GM18870 (cell line): Measurements from ENCODE around the gene FXYD1.
"Not testable (repeated sequence)": the region's sequence is repeated elsewhere in the genome, so short reads cannot be mapped to it uniquely, and the experiment has no call there.

Experiments used
- ATAC-seq: cut with Tn5 transposase; IDR thresholded peaks from one replicate; pipeline ENCODE4 v1.9.1; 2021; ENCODE audit warnings: moderate library complexity; ENCODE audit not compliant: unreplicated experiment

Gene FXYD1

DNA sequence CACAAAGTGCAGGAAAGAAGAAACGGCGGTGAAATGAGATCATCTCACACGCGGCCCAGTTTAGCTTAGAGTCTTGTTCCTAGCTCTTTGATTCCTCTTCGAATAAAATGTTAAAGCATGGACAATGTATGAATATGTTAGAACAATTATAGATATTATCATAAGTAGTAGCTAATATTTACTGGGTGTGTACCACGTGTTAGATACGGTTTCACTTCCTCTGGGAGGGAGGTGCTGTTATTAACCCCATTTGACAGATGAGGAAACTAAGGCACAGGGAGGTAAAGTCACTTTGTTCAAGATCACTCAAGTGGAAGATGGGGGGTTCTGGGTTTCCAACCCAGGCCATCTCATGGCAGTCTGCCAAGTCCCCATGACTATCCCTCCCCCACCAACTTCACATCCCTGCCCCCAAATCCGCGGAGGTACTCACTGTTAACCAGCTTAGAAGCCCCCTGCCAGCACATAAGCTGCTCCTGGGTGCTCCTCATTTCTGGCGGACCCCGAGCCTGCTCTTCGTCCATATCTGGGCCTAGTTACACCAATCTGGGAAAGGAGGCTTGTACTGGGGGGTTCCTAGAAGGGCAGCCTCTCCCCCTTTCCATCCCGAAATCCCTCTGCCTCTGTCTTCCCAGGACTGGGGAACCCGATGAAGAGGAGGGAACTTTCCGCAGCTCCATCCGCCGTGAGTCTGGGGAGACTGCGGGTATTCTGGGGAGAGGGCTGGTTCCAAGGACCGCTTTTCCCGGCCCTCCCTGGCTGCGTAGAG lies 3.4 kb downstream of the FXYD1 start:
- ATAC-seq = no peak

DNA sequence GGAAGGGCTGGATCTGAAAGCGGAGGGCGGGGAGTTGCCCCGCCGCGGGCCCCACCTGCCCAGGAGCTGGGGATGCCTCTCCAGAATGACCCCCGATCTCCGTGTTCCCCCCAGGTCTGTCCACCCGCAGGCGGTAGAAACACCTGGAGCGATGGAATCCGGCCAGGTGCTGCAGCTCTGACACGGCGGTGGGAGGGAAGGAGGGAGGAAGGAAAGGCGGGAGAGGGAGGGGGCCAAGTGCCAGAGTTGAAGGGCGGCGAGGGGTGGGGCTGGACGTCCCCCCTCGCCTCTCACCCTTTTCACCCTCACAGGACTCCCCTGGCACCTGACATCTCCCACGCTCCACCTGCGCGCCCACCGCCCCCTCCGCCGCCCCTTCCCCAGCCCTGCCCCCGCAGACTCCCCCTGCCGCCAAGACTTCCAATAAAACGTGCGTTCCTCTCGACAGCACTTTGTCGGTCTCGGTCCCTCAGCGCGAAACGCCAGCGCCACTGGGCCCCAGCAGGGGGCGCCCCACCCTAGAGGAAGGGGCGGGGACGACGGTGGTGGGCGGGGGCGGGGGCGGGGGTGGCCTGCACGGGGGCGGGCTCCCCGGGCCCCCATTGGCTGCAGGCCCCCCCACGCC lies 4.1 kb downstream of the FXYD1 start:
- ATAC-seq = no peak

DNA sequence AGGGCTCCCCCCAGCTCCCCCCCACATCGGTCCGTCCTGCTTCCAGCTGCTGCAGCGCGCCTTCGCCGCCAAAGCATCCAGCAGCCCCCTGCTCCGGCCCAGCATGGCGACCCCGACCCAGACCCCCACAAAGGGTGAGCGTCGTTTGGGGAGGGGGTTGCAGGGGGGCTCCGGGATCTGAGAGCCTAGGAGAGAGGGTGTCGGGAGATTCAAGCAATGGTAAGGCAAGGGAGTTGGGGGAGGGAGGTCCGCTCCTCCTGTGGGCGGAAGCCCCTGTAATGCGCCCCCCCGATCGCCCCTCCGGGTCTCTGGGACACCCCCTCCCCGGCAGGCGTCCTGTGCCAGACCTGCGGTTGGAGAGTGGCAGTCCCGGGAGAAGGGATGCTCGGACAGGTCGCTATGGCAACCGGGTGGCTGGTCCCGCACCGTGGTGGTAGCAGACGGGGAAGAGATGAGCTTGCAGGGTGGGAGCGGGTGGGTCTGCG lies 4.6 kb downstream of the FXYD1 start, which contains the start of gene FXYD7:
Gene FXYD7 (plus strand): TSS at position 25 of the 485 bp plus-strand sequence. CDS start 79 bp downstream, at position 104.
- no peak for ATAC-seq

DNA sequence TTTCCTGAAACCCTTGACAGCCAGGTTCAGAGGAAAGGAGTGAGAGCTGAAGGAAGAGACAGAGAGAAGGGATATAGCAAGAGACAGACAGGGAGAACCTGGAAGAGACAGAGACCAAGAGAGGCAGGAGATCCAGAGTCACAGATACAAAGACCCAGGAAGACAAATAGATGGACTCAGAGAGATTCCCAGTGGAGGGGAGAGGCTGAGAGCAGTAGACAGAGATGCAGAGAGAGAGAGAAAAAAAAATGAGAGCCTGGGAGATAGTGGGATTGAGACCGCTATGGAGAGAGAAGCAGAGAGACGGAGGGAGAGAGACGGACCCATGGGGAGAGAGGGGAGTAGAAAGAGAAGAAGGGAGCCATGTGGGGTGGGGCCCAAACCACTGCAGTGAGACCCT lies 5.2 kb downstream of the FXYD1 start:
- ATAC-seq = no peak

DNA sequence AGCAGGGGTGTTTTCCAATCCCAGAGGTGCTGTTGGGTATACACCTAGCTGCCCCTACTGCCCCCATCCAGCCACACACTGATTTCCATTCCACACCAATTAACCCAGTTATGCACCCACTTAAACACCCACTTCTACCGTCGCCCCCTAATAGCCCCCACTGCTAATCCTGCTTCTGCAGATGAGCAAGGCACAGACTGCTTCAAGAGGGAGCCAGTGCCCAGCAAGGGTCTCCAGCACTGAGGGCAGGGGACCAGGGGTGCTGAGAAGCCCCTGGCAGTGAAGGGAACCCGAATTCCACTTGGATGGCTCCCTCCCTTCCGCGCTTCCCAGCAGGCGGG lies 5.6 kb downstream of the FXYD1 start:
- no peak for ATAC-seq

DNA sequence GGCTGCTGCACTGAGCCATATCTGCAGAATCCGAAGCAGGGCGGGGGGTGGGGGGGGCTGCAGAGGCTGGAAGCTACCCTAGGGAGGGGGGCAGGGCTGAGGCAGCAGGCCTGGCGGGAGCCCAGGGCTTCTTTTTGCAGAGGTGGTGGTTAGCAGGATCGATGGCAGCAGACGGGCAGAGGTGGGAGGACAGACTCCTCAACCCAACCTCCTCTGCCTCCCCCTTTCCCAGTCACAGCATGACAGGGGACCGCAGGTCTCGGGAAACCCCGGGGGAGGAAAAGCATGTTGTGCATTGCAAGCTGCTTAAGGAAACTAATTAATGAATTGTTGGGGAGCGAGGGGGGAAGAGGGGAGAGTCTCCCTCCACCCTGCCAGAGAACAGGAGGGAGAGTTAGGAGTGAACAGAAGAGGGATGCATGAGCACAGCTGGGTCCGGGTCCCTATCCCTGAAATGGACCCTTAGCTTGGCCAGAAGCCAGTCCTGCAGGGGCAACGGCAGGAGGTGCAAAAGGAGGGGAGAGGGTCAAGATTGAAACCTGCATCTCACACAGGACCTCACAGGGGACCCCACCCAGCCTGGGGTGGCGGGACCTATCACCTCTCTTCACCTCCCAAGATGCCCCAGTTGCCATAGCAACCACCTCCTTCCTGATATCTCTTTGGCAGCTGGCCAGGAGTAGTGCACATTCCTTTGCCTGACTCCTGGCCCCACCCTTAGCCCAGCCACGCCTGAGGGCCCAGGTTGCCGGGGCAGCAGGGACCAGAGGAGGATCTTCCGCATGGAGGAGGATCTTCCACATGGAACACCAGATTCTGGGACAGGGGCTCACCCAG lies 6.2 kb downstream of the FXYD1 start:
- no peak for ATAC-seq

DNA sequence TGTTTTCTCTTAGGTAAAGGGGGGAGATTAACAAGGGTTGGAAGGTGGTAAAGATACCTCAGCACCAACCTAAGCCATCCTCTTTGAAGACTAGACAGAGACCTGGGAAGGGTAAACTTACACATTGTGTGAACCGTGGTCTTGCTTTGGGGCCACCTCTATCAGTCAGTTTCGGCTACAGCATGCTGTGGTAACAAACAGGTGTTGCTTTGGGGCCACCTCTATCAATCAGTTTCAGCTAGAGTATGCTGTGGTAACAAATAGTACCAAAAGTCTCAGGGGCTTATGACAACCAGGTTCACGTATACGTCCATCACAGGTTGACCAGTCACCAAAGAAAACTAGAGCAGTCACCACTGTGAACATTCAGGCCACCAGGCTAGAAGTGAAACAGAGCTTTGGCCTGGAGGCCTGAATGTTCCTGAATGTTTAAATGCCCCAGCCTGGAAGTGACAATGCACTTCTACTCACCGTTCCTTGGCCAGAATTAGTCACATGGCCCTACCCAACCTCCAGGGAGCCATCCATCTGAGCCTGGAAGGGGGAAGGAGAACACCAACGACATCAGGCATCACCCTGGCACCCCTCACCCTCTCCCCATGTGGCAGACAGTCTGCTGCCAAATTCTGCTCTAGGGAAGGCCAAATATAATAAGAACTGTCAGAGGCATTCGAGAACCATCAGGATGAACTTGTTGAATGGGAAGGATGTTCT lies 8.3 kb downstream of the FXYD1 start:
- ATAC-seq = no peak

DNA sequence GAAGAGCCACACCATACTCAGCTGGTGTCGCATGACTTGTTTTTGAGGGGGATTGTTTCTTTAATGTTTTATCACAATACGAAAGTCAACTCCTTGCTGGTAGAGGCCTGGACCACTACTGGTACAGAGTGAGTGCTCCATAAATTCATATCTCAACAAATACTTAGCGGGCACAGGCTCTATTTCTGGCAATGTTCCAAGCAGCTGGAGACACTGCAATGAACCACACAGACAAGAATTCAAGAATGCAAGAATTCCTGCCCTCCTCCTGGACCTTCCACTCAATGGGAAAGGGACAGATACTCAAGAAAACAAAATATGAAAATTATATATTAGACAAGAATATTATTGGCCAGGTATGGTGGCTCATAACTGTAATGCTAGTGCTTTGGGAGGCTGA lies 10.8 kb downstream of the FXYD1 start:
- no peak for ATAC-seq

DNA sequence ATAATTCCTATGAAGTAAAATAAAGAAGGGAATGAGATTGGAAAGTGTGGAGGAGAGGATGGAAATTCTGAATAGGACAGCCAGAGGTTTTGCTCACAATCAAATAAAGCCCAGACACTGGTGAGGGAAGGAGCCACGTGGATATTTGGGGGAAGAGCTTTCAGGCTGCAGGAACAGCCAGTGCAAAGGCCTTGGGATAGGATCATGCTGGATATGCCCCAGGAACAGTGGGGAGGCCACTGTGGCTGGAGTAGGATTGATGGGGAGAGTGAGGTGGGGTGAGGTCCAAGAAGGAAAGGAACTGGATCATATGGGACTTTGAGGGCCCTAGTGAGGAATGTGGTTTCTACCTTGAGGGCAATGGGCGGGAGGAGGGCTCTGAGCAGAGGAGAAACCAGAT lies 11.8 kb downstream of the FXYD1 start:
- ATAC-seq = no peak

DNA sequence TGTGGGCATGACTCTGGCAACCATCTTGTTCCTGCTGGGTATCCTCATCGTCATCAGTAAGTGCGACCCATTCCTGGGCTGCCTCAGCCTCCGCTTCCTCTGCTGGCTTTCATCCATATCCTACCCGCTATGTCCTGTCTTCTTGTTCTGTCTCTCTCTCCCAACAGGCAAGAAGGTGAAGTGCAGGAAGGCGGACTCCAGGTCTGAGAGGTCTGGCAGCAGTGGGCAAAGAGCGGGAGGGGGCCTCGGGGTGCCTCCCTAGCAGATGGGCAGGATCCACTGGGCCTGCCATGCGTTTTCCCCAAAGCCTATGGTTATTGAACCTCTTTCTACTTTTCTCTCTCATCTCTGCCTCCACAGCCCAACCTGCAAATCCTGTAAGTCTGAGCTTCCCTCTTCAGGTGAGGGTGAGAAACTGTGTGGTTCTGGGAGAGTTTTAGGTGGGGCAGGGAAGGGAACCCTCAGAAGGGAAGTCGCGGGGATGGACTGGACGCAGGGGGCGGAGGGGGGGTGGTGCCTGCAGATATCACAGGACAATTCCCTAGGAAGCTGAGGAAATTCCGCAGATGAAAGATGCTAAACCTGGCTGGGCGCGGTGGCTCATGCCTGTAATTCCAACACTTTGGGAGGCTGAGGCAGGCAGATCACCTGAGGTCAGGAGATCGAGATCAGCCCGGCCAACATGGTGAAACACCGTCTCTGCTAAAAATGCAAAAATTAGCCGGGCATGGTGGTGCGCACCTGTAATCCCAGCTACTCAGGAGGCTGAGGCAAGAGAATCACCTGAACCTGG lies 12.8 kb downstream of the FXYD1 start:
- ATAC-seq = no peak

DNA sequence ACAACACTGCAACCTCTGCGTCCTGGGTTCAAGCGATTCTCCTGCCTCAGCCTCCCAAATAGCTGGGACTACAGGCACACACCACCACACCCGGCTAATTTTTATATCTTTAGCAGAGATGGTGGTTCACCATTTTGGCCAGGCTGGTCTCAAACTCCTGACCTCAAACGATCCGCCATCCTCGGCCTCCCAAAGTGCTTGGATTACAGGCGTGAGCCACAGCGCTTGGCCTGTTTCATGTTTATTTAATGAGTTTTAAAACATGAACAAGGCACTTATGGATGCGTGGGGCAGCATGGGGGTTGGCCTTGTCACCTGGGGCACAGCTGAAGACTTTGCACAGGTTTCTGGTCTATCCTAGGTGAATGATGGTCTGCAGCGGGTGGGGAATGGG lies 14.5 kb downstream of the FXYD1 start:
- not testable (repeated sequence) for ATAC-seq

DNA sequence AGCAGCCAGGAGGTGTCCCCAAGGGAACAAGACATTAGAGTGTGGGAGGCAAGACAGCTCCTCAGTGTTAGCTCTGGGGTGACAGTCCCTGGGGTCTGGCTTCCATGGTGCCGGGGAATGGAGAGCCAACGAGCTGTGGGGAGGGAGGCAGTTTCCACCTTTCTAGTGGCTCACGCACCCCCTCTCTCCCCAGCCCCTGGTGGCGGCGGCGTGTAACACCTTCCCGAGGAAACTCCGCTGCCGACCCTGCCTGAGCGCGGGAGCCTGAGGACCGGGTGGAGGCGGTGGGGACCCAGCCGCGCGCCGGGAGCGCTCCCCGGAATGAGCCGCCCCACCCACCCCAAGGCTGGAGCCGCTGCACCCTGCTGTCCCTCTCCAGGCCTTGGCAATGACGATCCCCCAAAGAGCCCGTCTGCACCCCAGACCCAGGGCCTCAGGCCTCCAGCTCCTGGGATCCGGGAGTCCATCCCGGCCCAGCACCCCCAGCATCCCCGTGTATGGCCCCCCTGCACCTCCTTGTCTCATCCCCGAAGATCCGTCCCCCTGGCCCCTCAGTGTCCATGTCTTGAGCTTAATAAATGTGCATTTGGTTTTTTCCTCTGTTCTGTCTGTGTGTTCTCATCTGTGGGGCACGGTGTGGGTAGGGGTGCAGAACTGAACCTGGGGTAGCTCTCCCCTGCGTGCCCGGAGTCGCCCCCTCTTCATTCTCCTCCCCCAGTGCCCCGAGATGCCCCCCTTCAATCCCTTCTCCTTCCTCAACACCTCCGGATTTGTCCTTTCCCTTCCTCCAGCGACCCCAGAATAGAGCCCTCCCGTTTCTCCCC lies 15.3 kb downstream of the FXYD1 start:
- ATAC-seq = no peak

DNA sequence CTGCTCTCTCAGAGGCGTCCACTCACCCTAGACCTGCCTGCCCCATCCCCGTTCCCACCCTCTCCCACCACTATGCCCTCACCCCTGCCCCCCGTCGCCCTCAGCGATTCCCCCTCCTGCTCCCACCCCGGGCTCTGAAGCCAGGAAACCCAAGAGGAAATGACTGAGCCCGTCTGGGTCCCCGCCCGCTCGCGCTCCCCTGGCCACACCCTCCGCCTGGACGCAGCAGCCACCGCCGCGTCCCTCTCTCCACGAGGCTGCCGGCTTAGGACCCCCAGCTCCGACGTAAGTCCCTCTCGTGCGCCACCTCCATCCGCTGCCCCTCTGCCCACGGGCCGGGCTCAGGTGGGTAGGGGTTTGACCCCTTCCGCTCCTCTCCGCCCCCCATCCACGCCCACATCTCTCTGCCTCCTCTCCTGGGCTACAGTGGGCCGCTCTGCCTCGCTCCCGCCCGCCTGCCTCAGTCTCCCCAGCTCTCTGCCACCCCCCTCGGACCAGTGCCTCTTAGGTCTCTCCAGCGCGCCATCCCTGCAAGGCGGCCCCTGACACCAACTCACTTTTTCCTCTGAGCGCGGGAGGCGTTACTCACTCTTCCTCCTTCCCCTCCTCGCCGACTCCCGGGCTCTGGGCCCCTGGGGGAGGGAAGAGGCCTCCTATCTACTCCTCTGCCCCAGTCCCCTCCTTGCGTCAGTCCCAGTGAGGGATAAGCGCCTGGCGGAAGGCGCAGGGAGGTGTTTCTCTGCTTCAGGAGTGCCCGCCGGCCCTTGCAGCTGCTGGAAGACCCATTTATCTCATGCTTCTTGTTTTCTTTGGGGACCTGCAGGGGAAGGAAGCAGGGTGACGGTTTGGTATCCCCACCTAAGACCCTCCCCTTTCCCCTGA lies 16.1 kb downstream of the FXYD1 start, which contains the start of gene FXYD5:
Gene FXYD5 (plus strand): TSS at position 211 of the 882 bp plus-strand sequence. CDS start 816 bp downstream, outside the sequence.
- no peak for ATAC-seq

DNA sequence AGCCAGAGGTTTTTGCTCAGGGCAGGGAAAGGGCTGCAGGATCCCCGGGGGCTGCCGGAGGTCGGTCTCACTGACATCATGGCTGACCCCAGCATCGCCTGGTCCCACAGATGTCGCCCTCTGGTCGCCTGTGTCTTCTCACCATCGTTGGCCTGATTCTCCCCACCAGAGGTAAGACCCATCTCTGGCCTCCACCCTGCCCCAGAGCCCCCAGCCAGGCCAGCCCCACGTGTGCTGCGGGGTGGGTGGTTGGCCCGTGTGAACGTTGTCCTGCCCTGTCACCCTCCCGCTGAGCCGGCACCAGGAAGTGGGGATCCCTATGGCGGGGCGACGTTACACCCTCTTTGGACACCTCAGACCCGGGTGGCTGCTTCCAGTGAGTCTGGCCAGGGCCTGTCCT lies 16.8 kb downstream of the FXYD1 start:
- no peak for ATAC-seq

DNA sequence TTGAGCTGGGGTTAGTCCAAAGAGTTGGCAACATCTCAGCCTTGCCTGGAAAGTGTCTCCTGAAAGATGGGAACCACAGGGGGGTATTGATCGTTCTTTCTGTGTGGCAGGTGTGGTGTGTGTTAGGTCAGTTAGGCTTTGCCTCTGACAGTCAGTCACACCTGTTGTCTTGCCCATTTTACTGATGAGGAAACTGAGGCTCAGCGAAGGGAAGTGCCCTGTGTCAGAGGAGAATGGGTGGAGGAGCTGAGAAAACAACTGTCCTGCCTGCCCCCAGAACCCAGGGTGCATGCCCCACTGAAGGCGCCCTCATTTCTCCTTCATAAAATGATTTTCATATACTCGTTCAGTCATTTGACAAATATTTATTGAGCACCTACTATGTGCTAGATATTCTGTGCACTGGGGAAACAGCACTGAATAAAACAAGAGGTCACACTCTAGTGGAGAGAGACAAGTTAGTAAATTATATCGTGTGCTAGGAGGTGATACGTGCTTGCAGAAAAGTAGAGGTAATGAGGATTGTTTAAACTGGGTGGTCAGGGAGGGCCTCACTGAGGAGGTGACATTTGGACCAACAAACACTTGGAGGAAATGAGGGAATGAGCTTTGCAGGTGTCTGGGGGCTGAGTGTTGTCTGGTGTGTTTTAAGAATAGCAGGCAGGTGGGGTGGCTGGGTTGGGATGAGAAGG lies 17.5 kb downstream of the FXYD1 start:
- no peak for ATAC-seq

DNA sequence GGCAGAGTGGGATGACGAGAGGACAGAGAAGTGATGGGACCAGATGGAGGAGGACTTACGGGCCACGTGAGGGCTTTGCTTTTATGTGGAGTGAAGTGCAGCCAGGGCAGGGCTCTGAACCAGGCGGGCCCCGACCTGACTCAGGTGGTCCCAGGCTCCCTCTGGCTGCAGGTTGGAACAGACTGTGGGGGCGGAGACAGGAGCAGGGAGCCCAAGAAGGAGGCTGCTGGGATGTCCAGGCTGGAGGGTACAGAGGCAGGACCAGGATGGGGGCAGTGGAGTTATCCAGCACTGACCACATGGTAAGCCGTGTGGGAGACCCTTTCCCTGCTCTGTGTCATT lies 18.0 kb downstream of the FXYD1 start:
- ATAC-seq = no peak

DNA sequence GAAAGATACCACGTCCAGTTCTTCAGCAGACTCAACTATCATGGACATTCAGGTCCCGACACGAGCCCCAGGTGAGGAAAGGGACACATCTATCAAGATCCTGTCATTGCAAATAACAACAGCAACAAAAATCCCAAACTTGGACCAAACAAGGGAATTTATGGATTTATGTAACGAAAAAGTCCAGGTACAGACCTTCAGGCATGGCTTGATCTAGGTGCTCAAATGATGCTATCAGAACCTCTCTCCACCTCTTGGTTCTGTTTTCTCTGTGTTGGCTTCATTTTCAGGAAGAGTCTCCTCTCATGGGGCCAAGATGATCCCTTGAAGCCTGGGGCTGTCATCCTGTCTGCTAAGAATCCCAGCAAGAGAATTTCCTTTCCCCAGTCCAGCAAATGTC lies 18.8 kb downstream of the FXYD1 start:
- no peak for ATAC-seq

DNA sequence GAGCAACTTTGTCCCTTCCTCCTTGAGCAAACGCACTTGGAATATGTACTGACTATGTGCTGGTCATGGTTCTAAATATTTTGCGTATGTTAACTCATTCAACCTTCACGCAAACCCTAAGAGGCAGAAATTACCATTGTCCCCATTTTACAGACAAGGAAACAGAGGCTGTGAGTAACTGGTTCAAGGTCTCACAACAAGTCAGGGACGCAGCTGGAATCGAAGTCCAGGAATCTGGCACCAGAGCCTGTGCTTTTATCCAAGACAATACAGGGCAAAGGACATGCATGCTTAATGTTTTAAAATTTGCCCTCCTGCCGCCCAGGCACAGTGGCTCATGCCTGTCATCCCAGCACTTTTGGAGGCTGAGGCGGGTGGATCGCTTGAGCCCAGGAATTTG lies 21.0 kb downstream of the FXYD1 start:
- ATAC-seq = no peak
